ENCODE measurements around the gene GCSH. TPM values are rescaled to one million over a fixed set of nuclear protein-coding genes. Genes with fewer than 3 reads are reported as not detected.

Gene GCSH
- total RNA-seq, 1 donor from 2014 or later = 79.2 TPM

DNA sequence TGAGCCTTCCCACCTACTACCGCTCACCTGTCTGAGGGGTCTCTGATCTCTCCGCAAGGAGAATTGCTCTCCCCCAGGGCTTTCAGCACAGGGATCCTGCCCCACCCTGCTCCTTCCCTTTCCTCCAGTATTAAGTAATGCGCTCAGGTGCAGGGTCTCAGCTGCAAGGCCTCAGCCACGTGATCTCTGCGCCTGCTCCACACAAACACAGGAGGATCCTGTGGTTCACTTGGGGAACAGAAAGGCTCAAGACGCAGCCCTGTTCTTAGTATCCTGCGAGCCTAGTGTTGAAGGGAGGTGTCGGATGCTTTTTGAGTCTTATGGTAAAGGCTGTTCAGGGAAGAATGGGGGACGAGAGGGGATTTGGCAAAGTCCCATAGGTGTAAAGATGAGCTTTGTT, 41.6 kb upstream of the GCSH start:
- Mint-ChIP-seq H3K27ac (ENCODE audit: unreplicated experiment) (no peak overlapping the region), H3K4me1 (peaks cover 9% of the 10 kb centered on the region), H3K9me3 (no peaks in the 10 kb centered on the region), H3K4me3 (no peak overlapping the region), H3K36me3 (ENCODE audit: low read depth) (no peaks in the 10 kb centered on the region), H3K27me3 (ENCODE audit: low read depth) (no peaks in the 10 kb centered on the region)
- TF ChIP-seq, protein P1, sequence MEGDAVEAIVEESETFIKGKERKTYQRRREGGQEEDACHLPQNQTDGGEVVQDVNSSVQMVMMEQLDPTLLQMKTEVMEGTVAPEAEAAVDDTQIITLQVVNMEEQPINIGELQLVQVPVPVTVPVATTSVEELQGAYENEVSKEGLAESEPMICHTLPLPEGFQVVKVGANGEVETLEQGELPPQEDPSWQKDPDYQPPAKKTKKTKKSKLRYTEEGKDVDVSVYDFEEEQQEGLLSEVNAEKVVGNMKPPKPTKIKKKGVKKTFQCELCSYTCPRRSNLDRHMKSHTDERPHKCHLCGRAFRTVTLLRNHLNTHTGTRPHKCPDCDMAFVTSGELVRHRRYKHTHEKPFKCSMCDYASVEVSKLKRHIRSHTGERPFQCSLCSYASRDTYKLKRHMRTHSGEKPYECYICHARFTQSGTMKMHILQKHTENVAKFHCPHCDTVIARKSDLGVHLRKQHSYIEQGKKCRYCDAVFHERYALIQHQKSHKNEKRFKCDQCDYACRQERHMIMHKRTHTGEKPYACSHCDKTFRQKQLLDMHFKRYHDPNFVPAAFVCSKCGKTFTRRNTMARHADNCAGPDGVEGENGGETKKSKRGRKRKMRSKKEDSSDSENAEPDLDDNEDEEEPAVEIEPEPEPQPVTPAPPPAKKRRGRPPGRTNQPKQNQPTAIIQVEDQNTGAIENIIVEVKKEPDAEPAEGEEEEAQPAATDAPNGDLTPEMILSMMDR (conservative IDR thresholded peaks at IDR 0.05) = no peak
- no peak for DNase-seq (ENCODE audit: low read depth, low spot score)

DNA sequence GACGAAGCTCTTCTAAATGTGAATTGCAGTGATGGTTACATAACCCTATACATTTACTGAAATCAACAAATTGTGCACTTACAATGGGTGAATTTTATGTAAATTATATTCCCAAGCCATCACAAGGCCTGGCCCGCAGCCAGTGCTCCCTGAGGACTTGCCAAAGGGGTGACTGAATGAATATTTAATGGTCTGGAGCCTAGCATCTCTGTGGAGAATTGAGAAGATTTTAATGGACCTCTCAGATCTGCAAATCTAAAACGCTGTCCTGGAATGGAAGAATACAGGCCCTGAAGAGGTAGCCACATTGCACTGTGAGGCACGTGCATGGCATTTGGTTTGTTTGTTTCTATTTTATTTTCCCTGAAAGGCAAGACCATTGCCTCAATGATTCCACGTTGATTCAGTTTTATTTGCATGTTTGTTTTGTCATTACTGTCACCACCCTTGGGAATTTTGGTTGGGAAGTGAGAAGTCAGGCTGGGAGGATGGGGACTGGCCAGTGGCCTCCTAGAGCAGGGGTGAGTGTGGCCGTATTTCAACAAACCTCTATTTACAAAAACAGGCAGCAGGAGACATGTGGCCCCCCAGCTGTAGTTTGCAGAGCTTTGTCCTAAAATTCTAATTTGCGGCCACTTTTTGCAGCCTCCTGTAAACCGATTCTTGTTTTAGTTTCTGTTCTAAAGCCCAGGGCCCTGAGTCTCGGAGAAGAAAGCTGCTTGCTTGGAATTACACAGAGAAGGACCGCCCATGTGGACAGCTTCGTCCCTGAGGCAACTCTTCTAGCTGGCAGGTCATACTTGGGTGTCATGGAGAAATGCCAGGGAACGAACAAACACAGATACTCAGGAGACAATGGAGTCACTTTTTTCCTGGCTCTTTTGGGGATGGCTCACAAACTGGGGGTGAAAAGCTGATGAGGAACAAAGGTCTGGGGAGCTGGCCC, 40.5 kb upstream of the GCSH start:
- DNase-seq (ENCODE audit: low read depth, low spot score) = no peak
- peak overlapping the region; percentile 78 for H3K27ac Mint-ChIP-seq (ENCODE audit: unreplicated experiment)
- H3K27me3 Mint-ChIP-seq (ENCODE audit: low read depth) = no peaks in the 10 kb centered on the region
- no peaks in the 10 kb centered on the region for H3K9me3 Mint-ChIP-seq
- TF ChIP-seq, protein P1 (conservative IDR thresholded peaks at IDR 0.05) = no peak
- H3K36me3 Mint-ChIP-seq (ENCODE audit: low read depth) = no peaks in the 10 kb centered on the region
- H3K4me1 Mint-ChIP-seq = peaks cover 9% of the 10 kb centered on the region
- H3K4me3 Mint-ChIP-seq = no peak overlapping the region

DNA sequence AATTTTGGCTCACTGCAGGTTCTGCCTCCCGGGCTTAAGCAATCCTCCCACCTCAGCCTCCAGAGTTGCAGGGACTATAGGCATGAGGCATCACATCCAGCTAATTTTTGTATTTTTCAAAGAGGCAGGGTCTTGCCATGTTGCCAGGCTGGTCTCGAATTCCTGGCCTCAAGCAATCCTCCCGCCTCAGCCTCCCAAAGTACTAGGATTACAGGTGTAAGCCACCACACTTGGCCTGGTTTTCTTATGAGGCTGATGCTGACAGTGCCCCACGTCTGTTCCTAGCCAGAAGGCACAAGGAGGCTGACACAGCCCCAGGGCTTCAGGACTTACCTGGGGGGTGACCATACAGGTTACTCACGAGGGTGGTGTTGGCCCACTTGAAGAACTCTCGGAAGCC, 33.9 kb upstream of the GCSH start:
- Mint-ChIP-seq H3K27me3 (ENCODE audit: low read depth) (peaks cover 5% of the 10 kb centered on the region), H3K9me3 (no peaks in the 10 kb centered on the region)

DNA sequence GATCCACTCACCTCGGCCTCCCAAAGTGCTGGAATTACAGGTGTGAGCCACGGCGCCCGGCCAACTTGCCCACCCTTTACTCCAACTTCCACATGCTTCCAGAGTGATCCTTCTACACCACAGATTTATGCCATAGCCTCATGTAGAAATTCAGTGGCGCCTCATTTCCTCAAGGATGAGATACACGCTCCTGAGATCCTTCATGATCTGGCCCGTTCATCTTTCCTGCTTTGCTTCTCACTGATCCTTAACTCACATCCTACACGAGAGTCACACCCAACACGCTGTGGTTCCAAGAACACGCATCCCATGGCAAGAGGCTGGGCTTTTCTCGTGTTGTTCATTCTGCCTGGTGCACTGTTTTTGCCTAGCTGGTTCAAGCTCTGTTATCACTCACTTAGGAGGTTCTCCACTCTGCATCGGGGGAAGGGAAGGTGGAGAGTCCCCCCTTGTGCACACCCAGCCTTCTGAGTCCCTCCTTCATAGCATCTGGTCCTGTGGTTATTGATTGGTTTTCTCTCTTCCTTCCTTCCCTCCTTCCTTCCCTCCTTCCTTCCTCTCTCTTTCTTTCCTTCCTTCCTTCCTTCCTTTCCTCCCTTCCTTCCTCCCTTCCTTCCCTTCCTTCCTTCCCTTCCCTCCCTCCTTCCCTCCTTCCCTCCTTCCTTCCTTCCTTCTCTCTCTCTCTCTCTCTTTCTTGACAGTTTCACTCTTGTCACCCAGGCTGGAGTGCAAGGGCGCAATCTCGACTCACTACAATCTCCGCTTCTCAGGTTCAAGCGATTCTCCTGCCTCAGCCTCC, 32.7 kb upstream of the GCSH start:
- Mint-ChIP-seq H3K4me3 (no peak overlapping the region), H3K9me3 (no peaks in the 10 kb centered on the region), H3K27me3 (ENCODE audit: low read depth) (peaks cover 5% of the 10 kb centered on the region), H3K36me3 (ENCODE audit: low read depth) (no peaks in the 10 kb centered on the region), H3K4me1 (no peaks in the 10 kb centered on the region), H3K27ac (ENCODE audit: unreplicated experiment) (no peak overlapping the region)
- TF ChIP-seq, protein P1 (conservative IDR thresholded peaks at IDR 0.05) = no peak
- DNase-seq (ENCODE audit: low read depth, low spot score) = no peak

More for the DNA sequence above, 33.9 kb upstream of the GCSH start:
- TF ChIP-seq, protein P1 (conservative IDR thresholded peaks at IDR 0.05) = no peak
- DNase-seq (ENCODE audit: low read depth, low spot score) = no peak
- H3K27ac Mint-ChIP-seq (ENCODE audit: unreplicated experiment) = no peak overlapping the region
- H3K4me3 Mint-ChIP-seq = no peak overlapping the region
- no peaks in the 10 kb centered on the region for H3K4me1 Mint-ChIP-seq
- H3K36me3 Mint-ChIP-seq (ENCODE audit: low read depth) = no peaks in the 10 kb centered on the region

DNA sequence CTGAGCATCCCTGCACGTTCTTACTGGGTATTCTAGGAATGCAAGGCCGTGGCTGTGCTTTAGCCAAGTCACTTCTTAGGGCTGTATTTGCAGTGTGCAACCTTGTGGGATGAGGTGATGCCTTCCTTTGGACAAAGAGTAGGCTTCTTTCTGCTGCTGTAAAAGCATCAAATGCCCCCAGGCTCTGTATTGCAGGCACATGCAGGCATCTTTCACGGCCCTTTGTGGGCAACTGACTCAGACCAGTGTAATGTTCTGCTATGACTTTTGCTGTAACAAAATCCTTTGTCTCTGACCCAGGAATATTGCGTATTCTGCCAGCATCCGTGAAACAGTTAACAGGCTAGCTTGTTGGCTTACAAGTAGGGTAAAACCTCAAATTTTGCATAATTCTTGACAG, 30.9 kb upstream of the GCSH start:
- no peak overlapping the region for H3K4me3 Mint-ChIP-seq
- H3K36me3 Mint-ChIP-seq (ENCODE audit: low read depth) = no peaks in the 10 kb centered on the region
- no peaks in the 10 kb centered on the region for H3K9me3 Mint-ChIP-seq
- no peaks in the 10 kb centered on the region for H3K4me1 Mint-ChIP-seq
- TF ChIP-seq, protein P1 (conservative IDR thresholded peaks at IDR 0.05) = no peak
- peaks cover 5% of the 10 kb centered on the region for H3K27me3 Mint-ChIP-seq (ENCODE audit: low read depth)
- DNase-seq (ENCODE audit: low read depth, low spot score) = no peak
- H3K27ac Mint-ChIP-seq (ENCODE audit: unreplicated experiment) = no peak overlapping the region

All from neural crest cell (in vitro differentiated cells).